Measurements from ENCODE around the gene TWF1. TPM values are rescaled to one million over a fixed set of nuclear protein-coding genes. Genes with fewer than 3 reads are reported as not detected.

TWF1 gene
- polyA plus RNA-seq, 2 donors, result 73.1 to 120 TPM

DNA sequence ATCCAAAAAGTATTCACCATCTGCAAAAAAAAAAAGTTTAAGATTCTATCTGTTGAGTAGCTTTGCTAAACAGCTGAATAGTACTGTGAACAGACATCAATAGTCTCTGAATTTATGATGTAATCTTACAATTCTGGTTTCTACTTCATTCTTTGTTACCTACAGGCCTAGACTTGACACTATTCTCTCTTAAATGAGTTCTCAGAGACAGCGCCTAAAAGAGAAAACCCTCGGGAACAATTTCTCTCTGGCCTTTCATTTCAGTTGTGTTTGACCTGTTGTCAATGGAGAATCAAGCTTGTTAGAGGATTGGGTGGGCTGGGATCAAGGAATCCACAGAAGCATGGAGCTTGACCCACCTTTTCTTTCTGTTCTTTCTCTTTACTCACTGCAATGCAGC, 5.9 kb upstream of the TWF1 start:
- no peaks in the 10 kb centered on the region for H3K36me3 ChIP-seq (ENCODE audit: control insufficient read depth in 2 of 2, insufficient read depth in 2 of 2, low read length in 1 of 2)
- peak overlapping the region; percentile 86 for H3K27ac ChIP-seq (ENCODE audit: low read depth in 2 of 2, low read length in 1 of 2)
- no peaks in the 10 kb centered on the region for H3K27me3 ChIP-seq (ENCODE audit: control insufficient read depth in 1 of 2, insufficient read depth in 2 of 2, low read length in 2 of 2)
- H3K4me3 ChIP-seq (ENCODE audit: low read depth in 1 of 2, low read length in 2 of 2), result no peak overlapping the region
- H3K9me3 ChIP-seq (ENCODE audit: control insufficient read depth in 2 of 2, insufficient read depth in 1 of 2, low read depth in 1 of 2, low read length in 1 of 2), result no peaks in the 10 kb centered on the region
- H3K4me1 ChIP-seq (ENCODE audit: control insufficient read depth in 2 of 2, insufficient read depth in 2 of 2, low read length in 1 of 2), result no peaks in the 10 kb centered on the region
- 49 to 65% methylated on average over 2 of the region's 2 CpGs for WGBS, 2 donors

- H3K27me3 ChIP-seq (ENCODE audit: control insufficient read depth in 1 of 2, insufficient read depth in 2 of 2, low read length in 2 of 2), result no peaks in the 10 kb centered on the region
- H3K9me3 ChIP-seq (ENCODE audit: control insufficient read depth in 2 of 2, insufficient read depth in 1 of 2, low read depth in 1 of 2, low read length in 1 of 2), result no peaks in the 10 kb centered on the region
- H3K4me1 ChIP-seq (ENCODE audit: control insufficient read depth in 2 of 2, insufficient read depth in 2 of 2, low read length in 1 of 2), result no peaks in the 10 kb centered on the region
- WGBS, 2 donors, result 54 to 62% methylated on average over 3 of the region's 3 CpGs
- no peaks in the 10 kb centered on the region for H3K36me3 ChIP-seq (ENCODE audit: control insufficient read depth in 2 of 2, insufficient read depth in 2 of 2, low read length in 1 of 2)
- peak overlapping the region in 1 of 2 donors; percentile 97 for H3K4me3 ChIP-seq (ENCODE audit: low read depth in 1 of 2, low read length in 2 of 2)
- H3K27ac ChIP-seq (ENCODE audit: low read depth in 2 of 2, low read length in 1 of 2), result peak overlapping the region; percentile 71 to 90
Observed at GRCh38 chr12:43807386-43807785, 1.3 kb upstream of the TWF1 start.

- Histone ChIP-seq H3K9me3 (ENCODE audit: control insufficient read depth in 2 of 2, insufficient read depth in 1 of 2, low read depth in 1 of 2, low read length in 1 of 2) (no peaks in the 10 kb centered on the region), H3K27me3 (ENCODE audit: control insufficient read depth in 1 of 2, insufficient read depth in 2 of 2, low read length in 2 of 2) (no peaks in the 10 kb centered on the region), H3K4me3 (ENCODE audit: low read depth in 1 of 2, low read length in 2 of 2) (peak overlapping the region in 1 of 2 donors; percentile 97), H3K4me1 (ENCODE audit: control insufficient read depth in 2 of 2, insufficient read depth in 2 of 2, low read length in 1 of 2) (no peaks in the 10 kb centered on the region), H3K36me3 (ENCODE audit: control insufficient read depth in 2 of 2, insufficient read depth in 2 of 2, low read length in 1 of 2) (no peaks in the 10 kb centered on the region), H3K27ac (ENCODE audit: low read depth in 2 of 2, low read length in 1 of 2) (peak overlapping the region; percentile 98 to 99)
- WGBS, 2 donors, result 0 to 3% methylated on average over 3 of the region's 3 CpGs
Observed at GRCh38 chr12:43806737-43807072, 588 bp upstream of the TWF1 start.

GRCh38 chr12:43805149-43805859, 813 bp downstream of the TWF1 start:
- Histone ChIP-seq H3K9me3 (ENCODE audit: control insufficient read depth in 2 of 2, insufficient read depth in 1 of 2, low read depth in 1 of 2, low read length in 1 of 2) (no peaks in the 10 kb centered on the region), H3K27ac (ENCODE audit: low read depth in 2 of 2, low read length in 1 of 2) (peak overlapping the region; percentile 98 to 99), H3K27me3 (ENCODE audit: control insufficient read depth in 1 of 2, insufficient read depth in 2 of 2, low read length in 2 of 2) (no peaks in the 10 kb centered on the region), H3K4me3 (ENCODE audit: low read depth in 1 of 2, low read length in 2 of 2) (peak overlapping the region; percentile 84 to 97), H3K4me1 (ENCODE audit: control insufficient read depth in 2 of 2, insufficient read depth in 2 of 2, low read length in 1 of 2) (no peaks in the 10 kb centered on the region), H3K36me3 (ENCODE audit: control insufficient read depth in 2 of 2, insufficient read depth in 2 of 2, low read length in 1 of 2) (peaks cover 0 to 4% of the 10 kb centered on the region in 2 donors)
- 5% methylated on average over 20 of the region's 20 CpGs for WGBS, 2 donors

- Histone ChIP-seq H3K27ac (ENCODE audit: low read depth in 2 of 2, low read length in 1 of 2) (no peak overlapping the region), H3K4me1 (ENCODE audit: control insufficient read depth in 2 of 2, insufficient read depth in 2 of 2, low read length in 1 of 2) (no peaks in the 10 kb centered on the region), H3K9me3 (ENCODE audit: control insufficient read depth in 2 of 2, insufficient read depth in 1 of 2, low read depth in 1 of 2, low read length in 1 of 2) (no peaks in the 10 kb centered on the region), H3K4me3 (ENCODE audit: low read depth in 1 of 2, low read length in 2 of 2) (no peak overlapping the region), H3K36me3 (ENCODE audit: control insufficient read depth in 2 of 2, insufficient read depth in 2 of 2, low read length in 1 of 2) (peaks cover 0 to 7% of the 10 kb centered on the region in 2 donors), H3K27me3 (ENCODE audit: control insufficient read depth in 1 of 2, insufficient read depth in 2 of 2, low read length in 2 of 2) (no peaks in the 10 kb centered on the region)
- 81 to 85% methylated on average over 4 of the region's 4 CpGs for WGBS, 2 donors
Observed at GRCh38 chr12:43797561-43798217, 8.4 kb downstream of the TWF1 start.

DNA sequence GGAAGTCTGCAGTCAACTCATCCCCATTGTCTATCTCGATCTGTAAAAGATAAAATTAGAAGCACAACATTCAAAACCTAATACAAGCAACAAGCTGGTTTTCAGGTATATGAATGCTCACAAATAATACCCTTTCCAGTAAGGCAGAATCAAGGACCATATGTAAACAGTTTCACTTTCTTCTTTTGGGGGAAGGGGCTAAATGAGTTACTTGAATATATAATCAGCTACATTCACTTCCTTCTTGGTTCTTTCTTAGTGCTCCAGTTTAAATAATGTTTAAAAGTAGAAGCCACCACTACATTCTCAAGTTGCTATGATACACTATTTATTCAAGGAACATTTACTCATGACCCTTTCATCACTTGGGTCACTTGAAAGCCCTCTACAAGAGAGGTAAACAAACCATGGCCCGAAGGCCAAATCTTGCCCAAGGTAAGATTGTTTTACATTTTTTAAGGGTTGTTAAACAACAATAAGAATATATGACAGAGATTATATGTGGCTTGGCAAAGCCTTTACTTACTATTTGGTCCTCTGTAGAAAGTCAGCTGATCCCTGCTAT, 10.3 kb downstream of the TWF1 start:
- no peaks in the 10 kb centered on the region for H3K27me3 ChIP-seq (ENCODE audit: control insufficient read depth in 1 of 2, insufficient read depth in 2 of 2, low read length in 2 of 2)
- H3K9me3 ChIP-seq (ENCODE audit: control insufficient read depth in 2 of 2, insufficient read depth in 1 of 2, low read depth in 1 of 2, low read length in 1 of 2), result no peaks in the 10 kb centered on the region
- H3K36me3 ChIP-seq (ENCODE audit: control insufficient read depth in 2 of 2, insufficient read depth in 2 of 2, low read length in 1 of 2), result peaks cover 0 to 6% of the 10 kb centered on the region in 2 donors
- no peak overlapping the region for H3K27ac ChIP-seq (ENCODE audit: low read depth in 2 of 2, low read length in 1 of 2)
- 58 to 60% methylated on average over 2 of the region's 2 CpGs for WGBS, 2 donors
- no peak overlapping the region for H3K4me3 ChIP-seq (ENCODE audit: low read depth in 1 of 2, low read length in 2 of 2)
- H3K4me1 ChIP-seq (ENCODE audit: control insufficient read depth in 2 of 2, insufficient read depth in 2 of 2, low read length in 1 of 2), result no peaks in the 10 kb centered on the region

GRCh38 chr12:43789941-43790340, 16.2 kb downstream of the TWF1 start:
- H3K9me3 ChIP-seq (ENCODE audit: control insufficient read depth in 2 of 2, insufficient read depth in 1 of 2, low read depth in 1 of 2, low read length in 1 of 2), result no peaks in the 10 kb centered on the region
- H3K36me3 ChIP-seq (ENCODE audit: control insufficient read depth in 2 of 2, insufficient read depth in 2 of 2, low read length in 1 of 2), result peaks cover 3% of the 10 kb centered on the region in 2 donors
- H3K27ac ChIP-seq (ENCODE audit: low read depth in 2 of 2, low read length in 1 of 2), result no peak overlapping the region
- H3K4me1 ChIP-seq (ENCODE audit: control insufficient read depth in 2 of 2, insufficient read depth in 2 of 2, low read length in 1 of 2), result no peaks in the 10 kb centered on the region
- H3K27me3 ChIP-seq (ENCODE audit: control insufficient read depth in 1 of 2, insufficient read depth in 2 of 2, low read length in 2 of 2), result no peaks in the 10 kb centered on the region
- H3K4me3 ChIP-seq (ENCODE audit: low read depth in 1 of 2, low read length in 2 of 2), result no peak overlapping the region

DNA sequence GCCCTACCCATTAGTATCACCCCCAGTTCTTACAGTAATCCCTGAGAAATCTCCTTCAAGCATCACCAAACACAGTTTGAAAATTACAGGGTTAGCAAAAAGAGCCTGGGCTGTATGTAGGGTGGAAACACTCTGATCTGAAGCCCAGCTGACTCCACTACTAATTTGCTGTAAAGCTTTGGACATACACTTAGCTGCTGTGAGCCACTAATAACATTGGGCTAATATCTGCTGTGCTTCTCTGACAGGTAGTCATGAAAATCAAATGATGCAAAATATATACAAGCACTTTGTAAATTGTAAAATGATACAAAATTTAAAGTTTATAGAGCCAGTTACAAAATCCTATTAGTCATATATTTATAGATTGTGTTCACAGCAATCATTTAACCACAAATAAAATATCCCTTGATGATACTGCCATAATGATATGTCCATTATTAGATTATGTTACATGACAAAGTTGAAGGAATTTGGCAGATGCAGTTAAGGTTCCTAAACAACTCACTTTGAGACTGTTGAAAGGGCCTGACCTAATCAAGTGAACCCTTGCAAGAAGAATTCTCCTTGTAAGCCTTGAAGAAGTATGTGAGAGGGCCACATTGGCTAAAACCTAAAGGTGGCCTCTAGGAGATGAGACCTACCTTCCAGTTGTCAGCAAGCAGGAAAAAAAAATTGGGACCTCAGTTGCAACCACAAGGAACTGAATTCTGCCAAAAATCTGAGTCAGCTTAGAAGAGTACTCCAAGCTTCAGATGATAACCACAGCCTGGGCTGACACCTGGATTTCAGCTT, 19.0 kb downstream of the TWF1 start:
- Histone ChIP-seq H3K27me3 (ENCODE audit: control insufficient read depth in 1 of 2, insufficient read depth in 2 of 2, low read length in 2 of 2) (no peaks in the 10 kb centered on the region), H3K36me3 (ENCODE audit: control insufficient read depth in 2 of 2, insufficient read depth in 2 of 2, low read length in 1 of 2) (peaks cover 3 to 5% of the 10 kb centered on the region in 2 donors), H3K4me3 (ENCODE audit: low read depth in 1 of 2, low read length in 2 of 2) (no peak overlapping the region), H3K4me1 (ENCODE audit: control insufficient read depth in 2 of 2, insufficient read depth in 2 of 2, low read length in 1 of 2) (no peaks in the 10 kb centered on the region), H3K9me3 (ENCODE audit: control insufficient read depth in 2 of 2, insufficient read depth in 1 of 2, low read depth in 1 of 2, low read length in 1 of 2) (no peaks in the 10 kb centered on the region), H3K27ac (ENCODE audit: low read depth in 2 of 2, low read length in 1 of 2) (no peak overlapping the region)

- Histone ChIP-seq H3K27ac (ENCODE audit: low read depth in 2 of 2, low read length in 1 of 2) (no peak overlapping the region), H3K4me3 (ENCODE audit: low read depth in 1 of 2, low read length in 2 of 2) (no peak overlapping the region), H3K4me1 (ENCODE audit: control insufficient read depth in 2 of 2, insufficient read depth in 2 of 2, low read length in 1 of 2) (no peaks in the 10 kb centered on the region), H3K27me3 (ENCODE audit: control insufficient read depth in 1 of 2, insufficient read depth in 2 of 2, low read length in 2 of 2) (no peaks in the 10 kb centered on the region), H3K9me3 (ENCODE audit: control insufficient read depth in 2 of 2, insufficient read depth in 1 of 2, low read depth in 1 of 2, low read length in 1 of 2) (no peaks in the 10 kb centered on the region), H3K36me3 (ENCODE audit: control insufficient read depth in 2 of 2, insufficient read depth in 2 of 2, low read length in 1 of 2) (peaks cover 0 to 7% of the 10 kb centered on the region in 2 donors)
- WGBS, 2 donors, result 59% methylated on average over 3 of the region's 3 CpGs
Observed at GRCh38 chr12:43776498-43776897, 29.6 kb downstream of the TWF1 start.
